Stimulated activated CD4-positive, alpha-beta T cell treated with anti-CD3 and anti-CD28 coated beads, Interleukin-12 subunit alpha, Interleukin-12 subunit beta, amount 100 ng/mL, for 48 hours (primary cell): ENCODE results near the gene EYA4.

Source experiments
- DNase-seq, 3 donors: peaks; one replicate each; pipeline ENCODE4 v3.0.0-alpha.2; 2020; ENCODE audit warnings: low read depth in 2 of 3, low spot score in 1 of 3

Gene EYA4

DNA sequence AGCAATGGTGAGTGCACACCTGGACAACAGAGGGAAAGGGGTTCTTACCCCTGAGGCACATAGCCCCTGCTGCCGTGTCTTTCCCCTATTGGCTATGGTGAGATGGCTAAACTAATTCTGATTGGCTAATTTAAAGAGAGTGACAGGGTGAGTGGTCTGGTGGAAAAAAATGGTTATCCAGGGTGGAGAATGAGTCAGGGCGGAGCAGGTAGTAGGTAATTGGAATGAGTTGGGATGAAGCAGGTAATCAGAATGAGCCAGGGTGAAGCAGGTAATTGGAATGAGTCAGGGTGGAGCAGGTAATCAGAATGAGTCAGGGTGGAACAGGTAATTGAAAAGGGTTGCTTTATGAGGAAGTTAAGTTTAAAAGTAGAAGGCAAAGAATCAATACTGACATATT lies 200.3 kb downstream of the EYA4 start:
- DNase-seq, result no peak

DNA sequence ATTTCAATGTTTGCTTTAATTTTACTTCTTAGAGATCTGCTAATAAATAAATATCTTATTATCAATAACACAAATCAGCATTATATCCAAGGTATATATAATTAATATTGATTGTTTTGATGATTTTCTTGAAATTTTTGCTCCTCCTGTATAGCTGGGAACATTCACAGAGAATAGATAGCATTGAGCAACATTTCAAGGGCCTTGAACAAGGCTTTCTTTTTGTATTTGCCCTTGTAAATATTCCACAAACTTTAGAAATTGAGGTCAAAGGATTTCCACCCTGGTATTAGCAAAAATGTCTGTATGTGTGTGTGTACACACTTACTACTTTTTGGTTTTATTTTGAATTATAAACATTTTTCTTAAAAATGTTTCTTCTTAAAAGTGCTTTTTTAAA lies 205.6 kb downstream of the EYA4 start:
- no peak for DNase-seq

DNA sequence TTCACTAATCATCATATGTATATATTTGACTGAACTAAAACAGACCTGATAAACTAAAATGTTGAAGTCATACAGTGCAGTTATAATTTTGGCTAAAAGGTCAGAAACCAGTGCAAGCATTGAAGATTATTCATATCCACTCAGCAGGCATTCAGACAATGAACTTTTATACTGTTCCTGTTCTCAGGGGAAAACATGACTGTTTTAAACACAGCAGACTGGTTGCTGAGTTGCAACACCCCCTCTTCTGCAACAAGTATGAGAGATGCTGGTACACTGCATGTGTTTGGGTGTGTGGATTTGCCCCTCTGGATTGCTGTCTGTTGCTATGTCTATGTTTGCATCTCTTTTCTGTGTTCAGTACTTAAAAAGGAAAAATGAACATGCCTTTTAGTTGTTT lies 206.8 kb downstream of the EYA4 start:
- no peak for DNase-seq

DNA sequence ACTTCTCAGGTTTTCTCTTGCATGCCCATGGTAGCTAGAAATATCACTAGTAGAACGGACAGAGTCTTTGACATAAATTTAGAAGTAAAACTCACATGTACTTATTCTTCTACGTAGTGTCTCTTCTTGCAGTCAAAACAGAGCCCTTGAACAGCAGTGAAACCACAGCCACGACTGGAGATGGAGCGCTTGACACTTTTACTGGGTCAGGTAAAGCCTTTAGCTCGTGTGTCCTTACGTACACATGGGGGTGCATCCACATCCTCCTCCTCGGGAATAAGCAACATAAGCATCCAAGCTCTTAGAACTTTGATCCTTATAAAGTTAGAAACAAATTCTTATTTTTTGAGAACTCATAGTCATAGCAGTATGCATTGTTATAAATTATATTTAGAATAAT lies 215.3 kb downstream of the EYA4 start:
- no peak for DNase-seq

DNA sequence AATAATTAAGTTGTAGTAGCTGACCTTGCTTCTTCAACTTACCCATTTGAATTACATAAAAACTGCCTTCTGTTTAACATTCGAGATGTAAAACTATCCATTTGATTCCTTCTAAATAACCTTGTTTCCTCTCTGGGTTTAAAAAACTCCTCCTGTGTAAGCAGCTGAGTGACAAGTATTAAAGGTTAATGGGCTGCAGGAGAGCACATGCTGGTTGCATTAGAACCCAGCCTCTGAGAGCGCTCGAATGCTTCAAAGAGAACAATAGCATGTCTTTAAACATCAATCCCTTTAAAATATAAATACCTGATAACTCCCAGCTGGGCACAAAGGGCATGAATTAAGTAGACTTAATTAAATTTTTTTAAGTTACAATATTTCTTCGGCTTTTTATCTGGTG lies 215.8 kb downstream of the EYA4 start:
- no peak for DNase-seq

DNA sequence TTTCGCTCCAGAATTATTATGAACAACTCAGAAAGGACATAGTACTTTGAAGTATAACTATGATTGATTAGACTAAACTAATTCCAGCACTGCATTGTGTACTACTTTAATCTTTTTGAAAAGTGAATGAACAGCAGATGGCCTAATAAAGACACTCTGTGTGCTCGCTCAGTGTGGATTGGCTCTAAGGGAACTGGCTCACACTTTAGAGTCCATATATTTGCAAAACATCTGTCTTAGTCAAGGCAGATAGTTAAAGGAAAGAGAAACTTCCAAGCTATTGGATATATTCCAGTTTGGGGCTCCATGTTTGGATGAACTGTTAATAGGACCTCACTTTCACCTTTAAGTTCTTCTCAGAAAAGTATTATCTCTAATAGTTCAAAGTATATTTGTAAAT lies 218.9 kb downstream of the EYA4 start:
- DNase-seq, result no peak

DNA sequence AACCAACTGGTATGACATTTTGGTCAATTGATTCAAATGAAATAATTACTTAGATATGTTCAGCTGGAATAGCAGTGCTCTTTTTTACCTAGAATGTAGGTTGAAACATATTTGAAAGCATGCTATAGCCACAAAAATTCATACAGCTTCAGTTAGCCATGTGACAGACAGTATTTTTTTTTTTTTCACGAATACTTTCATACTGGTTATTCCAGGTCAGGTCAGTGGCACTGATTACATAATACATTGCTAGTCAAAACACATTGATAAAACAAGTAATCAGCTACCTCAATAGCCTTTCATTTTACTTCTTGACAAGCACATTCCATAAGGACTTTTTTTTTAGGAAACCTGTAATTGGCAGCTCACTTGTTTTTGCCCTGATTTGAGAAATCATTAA lies 222.6 kb downstream of the EYA4 start:
- no peak for DNase-seq

DNA sequence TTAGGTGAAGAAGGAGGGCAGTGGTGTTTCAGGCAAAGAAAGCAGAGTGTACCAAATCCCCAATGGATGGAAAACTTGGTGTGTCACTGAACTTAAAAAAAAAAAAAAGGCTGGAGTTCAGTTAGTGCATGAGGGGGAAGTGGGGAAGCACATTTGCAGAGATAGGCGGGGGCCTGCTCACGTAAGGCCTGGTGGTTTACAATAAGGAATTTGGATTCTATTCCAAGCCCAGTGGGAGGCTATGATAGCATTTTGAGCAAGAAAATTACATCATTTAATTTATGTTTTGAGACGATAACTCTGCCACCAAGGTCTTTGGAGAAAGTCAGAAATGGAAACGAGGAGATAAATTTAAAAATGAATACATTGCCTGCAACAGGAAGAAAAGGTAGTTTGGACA lies 225.5 kb downstream of the EYA4 start:
- no peak for DNase-seq

DNA sequence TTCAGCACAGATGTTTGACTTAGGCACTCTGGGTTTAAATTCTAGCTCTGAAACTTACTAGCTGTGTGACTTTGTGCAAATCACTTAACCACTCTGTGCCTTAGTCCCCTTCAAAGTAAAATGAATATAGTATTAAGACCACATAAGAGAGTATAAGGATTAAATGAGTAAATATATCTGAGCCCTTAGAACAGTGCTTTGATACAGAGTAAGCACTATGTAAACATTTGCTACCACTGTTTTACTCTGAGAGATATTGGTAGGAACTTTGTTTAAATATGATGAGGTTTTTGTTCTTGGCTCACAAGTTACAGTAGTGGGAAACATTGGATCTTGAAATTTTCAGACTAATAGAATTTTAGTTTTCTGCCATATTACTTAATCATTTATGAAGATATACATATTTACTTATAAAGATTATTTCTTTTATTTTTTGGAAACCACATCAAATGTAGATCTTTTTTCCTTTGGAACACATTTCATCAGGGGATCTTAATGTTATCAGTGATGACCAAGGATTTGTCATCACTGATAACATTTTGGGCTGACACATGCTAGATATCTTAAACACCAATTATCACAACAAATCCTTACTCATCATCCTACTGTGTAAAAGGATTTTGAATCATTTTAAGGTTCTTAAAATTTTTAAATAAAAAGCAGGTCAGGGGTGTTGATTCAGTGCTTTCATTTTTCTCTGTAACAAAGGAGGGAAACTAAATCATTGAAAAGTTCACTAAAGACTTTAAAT lies 226.2 kb downstream of the EYA4 start:
- no peak for DNase-seq

DNA sequence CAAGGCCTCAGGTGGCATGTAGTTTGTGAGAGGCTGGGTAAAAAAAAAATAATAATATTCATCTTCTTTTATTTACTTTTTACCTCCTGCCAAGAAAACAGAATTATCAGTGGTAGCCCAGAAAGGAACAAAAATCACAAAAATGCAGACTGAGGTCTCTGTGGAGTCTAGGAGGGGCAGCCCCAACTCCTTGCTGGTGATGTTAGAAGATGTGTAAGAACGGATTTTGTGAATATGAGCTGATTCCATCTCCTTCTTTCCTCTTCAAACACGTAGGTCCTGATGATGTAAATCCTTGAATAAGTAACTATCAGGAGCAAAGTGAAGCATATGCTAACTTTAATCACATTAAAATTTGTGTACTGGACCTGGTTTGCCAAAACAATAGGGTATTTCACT lies 226.8 kb downstream of the EYA4 start:
- no peak for DNase-seq

DNA sequence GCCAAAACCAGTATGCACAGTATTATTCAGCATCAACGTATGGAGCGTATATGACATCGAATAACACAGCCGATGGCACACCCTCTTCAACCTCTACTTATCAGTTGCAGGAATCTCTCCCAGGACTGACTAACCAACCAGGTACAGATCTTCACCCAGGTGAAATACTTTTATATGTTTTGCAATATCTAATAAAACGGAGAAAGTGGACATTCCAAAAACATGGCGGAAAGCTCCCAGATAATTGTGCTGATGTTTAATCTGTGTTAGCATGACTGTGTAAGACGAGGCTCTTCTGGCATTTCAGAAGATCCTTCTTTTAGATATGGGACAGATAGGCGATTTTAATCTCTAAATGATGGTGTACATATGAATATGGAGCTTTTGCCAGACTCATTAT lies 227.4 kb downstream of the EYA4 start:
- DNase-seq, result no peak

DNA sequence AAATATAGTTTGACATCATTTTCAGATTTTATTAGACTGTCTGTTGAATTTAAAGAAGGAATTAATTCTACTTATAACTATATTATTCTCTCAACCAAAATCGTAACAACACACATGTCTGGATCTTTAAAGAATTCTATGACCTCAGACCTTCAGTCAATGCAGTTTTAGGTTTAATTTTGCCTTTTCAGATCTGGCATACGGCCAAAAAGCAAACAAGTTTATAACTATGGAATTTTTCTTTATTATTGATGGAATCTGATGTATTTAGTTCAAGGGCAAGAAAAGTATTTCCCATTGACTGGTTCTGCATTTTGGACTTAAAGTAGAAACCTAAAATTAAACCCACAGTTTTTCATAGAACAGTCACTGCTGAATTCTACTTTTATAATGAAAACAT lies 233.4 kb downstream of the EYA4 start:
- DNase-seq, result no peak

DNA sequence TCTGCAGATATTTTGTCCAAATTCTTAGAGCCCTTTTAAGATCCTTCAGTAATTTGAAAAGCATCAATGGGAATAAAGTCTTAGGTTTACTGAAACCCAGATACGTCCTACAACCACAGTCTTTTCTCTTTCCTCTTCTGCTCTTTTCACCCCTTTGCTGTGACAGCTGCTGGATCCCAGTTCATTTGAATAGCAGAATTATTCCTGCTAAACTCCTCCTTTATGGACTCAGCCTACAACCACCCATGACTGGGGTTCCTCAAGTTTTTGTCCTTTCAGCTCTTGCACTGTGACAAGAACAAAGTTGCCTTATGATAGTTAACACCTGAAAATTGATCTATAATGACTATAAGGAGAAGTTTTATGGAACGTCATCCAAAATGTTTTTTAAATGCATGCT lies 237.5 kb downstream of the EYA4 start:
- no peak for DNase-seq

DNA sequence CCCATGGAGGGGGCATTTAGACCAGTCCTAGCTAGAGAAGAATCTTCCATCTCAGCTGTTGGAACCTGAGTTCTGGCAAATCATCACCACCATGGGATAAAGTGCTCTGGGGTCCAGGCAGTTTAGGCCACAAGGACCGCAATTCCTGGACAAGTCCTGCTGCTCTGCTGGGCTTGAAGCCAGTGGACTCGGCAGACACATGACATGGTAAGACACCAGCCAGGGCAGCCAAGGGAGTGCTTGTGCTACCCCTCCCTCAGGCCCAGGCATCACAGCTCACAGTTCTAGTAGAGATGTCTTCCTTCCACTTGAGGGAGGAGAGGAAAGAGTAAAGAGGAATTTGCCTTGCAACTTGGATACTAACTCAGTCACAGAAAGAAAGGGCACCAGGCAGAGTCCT lies 246.0 kb downstream of the EYA4 start:
- DNase-seq, result no peak

DNA sequence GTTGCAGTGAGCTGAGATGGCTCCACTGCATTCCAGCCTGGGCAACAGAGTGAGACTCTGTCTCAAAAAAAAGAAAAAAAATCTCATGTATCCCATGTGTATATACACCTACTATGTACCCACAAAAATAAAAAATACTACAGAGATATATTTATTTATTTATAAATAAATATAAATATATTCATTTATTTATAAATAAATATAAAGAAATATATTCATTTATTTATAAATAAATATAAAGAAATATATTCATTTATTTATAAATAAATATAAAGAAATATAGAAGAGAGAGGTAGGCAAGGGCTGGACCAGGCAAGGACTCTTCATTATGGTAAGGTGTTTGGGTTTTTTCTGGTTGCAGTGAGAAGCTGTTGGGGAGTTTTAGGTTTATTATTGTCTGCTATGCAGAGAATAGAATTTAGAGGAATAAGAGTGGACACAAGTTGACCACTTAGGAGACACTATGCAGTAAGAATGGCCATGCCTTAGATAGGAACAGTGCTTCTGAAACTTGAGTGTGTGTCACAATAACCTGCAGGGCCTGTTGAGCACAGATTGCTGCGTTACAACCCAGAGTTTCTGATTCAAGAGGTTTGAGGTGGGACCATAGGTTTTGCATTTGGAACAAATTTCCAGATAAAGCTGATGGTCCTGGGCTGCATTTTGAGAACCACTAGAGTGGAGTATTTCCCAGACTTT lies 254.2 kb downstream of the EYA4 start:
- DNase-seq, result no peak

DNA sequence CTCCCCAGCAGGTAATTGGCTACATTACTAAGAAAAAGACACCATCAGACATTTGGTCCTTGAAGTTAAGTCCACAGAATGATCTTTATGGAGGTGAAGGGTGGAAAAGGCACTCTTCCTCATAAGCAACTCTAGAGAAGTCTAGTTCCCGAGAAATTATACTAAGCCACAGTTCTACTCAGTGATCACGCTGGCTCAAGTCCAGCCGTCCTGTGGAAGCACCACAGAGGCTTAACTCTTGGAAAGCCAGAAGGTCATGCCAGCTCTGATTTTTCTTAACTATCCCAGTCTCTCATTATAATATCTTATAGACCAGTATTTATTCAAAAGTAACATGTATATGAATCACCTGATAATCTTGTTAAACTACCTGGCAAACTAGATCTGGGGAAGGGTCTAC lies 258.5 kb downstream of the EYA4 start:
- no peak for DNase-seq

DNA sequence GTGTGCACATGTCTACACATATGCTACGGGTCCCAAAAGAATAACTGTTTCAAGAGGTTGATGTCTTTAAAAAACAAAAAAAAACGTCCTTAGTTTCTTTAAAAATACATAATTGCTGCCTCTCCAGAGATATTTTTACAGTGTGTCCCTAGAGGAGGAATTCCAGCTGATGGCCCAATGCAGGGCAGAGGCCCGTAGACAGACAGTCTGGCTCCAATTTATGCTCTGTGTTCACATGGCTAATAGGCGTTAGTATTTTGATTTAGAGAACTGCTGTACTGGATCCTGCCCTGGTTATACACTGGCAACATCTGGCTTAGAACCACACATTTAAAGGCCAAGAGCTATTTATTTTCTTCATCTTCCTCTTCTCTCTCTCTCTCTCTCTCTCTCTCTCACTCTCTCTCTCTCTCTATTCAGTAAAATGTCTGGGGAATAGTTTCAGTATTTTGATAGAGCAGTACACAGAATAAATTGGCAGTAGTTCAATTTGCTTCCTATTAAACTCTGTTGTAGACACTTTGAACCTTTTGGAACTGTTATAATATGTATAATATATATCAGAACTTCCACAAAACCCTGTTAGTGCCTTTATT lies 260.6 kb downstream of the EYA4 start:
- no peak for DNase-seq

DNA sequence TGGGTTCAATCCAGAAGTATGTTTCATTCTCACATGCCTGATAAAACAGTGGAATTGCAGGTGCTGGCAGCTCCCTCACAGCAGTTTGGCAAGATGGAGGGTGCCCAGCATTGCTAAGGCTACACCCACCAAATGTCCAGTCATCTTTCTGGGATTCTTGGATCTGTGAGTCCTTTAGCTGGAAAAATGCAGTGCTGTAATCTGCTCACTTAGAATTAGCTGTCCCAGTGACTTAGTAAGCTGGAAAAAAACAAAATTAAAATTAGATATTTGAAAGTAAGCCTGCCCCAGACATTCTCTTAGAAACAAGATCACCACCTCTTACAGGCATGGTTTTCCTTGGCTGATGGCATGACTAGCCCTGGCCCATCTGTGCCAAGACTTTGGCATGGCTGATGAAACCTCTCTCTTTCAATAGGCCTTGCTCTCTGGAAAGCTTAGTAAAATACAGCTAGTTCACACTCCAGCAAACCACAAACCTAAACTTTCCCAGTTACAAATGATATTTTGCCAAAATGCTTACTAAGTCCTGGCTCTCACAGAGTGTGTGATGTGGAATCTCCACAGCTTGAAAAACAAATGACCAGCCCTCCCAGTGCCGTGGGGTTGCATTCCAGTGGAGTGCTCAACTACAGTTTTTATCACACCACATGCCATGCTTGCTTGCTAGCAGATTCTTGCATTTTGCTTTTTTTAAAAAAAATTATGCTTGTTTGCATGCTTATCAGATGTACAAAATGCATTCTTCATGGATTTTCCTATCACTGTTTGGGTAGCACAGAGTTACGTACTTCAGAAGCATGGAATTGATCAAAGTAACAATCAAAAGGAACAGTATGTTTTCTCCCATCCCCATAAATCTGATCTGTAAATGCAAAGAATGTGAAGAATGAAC lies 261.5 kb downstream of the EYA4 start:
- no peak for DNase-seq

DNA sequence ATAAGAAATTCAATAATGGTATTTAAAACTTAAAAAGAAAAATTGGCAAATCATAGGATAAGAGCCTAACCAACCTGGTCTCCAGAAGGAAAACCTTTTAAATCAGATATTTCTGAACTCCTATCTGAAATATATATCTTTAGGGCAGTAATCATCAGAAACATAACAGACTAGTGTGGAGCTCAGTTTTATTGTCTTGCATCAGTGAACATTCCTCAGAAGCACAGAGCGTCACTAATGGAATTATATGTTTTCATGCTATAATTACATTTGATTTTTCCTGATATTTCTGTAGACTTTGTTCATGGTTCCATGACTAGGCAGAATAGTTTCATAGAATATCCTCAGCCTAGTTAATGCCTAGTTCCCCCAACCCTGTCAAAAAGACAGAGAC lies 262.2 kb downstream of the EYA4 start:
- DNase-seq, result no peak

DNA sequence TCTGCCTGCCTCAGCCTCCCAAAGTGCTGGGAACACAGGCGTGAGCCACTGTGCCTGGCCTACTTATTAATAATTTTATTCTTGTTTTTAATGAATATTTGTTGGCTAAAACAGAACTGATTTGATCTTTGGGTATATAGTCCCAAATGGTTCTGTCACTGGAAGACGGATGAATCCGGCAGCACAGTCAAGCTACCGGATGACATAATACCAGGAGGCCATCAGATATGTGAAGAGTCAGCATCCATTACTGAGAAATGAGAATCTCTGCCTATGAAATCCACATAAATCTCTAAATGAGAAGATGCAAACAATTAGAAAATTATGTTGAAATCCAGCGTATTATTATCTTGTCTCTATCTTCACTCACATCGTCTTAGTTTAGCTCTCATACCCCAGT lies 263.0 kb downstream of the EYA4 start:
- DNase-seq, result no peak

DNA sequence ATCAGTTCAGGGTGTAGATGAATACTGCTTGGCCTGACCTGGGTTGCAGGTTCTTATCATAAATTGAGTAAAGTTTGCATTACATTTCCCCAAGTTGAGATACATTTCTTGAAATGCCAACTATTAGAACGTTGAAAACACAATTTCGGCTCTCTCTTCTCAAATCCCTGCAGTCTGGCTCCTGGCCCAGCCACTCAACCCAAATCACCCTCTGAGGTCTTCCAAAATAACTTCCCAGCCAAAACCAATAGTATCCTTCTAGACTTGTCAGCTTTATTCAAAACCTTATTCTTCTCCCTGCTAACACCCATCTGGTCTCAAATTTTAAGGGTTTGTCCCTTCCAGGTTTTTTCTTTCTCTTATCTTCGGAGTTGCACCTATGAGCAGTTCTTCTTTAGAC lies 263.6 kb downstream of the EYA4 start:
- DNase-seq, result no peak

DNA sequence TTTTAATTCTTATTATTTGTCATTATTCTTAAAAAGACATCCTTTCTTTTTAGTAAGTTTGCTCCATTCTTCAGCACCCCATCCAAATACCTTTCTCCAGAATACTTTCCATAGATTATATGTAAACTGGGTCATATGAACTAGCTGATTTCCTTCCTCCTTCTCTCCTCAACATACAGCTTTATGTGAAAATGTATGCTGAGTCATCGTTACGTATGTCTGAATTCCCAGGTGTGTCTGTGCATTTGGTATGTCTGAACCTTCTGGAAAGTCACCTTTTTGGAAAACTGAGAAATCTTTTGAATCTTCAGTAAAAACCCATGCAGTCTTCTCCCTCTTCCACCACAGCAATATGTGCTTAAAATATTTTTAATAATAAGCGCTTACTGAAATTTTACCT lies 264.5 kb downstream of the EYA4 start:
- DNase-seq, result no peak
